Epithelial cell of esophagus (primary cell): ENCODE results near the gene TRNP1.

ENCODE experiments used
- DNase-seq: peaks from one replicate; pipeline ENCODE4 v3.0.0; 2010; ENCODE audit warnings: low read depth
- H3K4me3 ChIP-seq: 2 replicates; pipeline ENCODE4 v1.5.1; 2011; ENCODE audit warnings: mild to moderate bottlenecking, low read length, control low read depth
- TF ChIP-seq, protein P1 (sequence below): IDR thresholded peaks from 2 replicates; pipeline ENCODE4 v1.5.1; 2011; ENCODE audit warnings: low read depth, mild to moderate bottlenecking, low read length, control low read depth, inconsistent platforms; ENCODE audit not compliant: insufficient read depth; ENCODE audit errors: missing control alignments

Gene TRNP1

DNA sequence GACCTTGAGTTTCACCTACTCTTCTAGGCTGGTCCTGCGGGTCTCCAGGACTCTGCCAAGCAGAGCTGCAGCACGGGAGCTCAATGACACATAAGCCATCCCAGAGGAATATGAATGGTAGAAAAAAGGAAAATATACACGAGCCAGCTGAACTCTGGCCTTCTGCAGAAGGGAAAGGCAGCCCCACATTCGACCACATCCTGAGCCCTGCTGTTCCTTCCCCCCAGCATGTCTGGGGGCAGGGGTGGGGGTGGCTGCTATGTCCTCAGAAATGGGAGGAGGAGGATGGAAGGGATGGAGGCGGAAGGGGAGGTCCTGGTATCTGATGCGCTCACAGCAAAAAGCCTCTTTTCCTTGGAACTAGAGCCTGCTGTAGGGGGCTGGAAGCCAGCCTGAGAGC, 21.1 kb upstream of the TRNP1 start:
- no peak for DNase-seq
- TF ChIP-seq, protein P1, sequence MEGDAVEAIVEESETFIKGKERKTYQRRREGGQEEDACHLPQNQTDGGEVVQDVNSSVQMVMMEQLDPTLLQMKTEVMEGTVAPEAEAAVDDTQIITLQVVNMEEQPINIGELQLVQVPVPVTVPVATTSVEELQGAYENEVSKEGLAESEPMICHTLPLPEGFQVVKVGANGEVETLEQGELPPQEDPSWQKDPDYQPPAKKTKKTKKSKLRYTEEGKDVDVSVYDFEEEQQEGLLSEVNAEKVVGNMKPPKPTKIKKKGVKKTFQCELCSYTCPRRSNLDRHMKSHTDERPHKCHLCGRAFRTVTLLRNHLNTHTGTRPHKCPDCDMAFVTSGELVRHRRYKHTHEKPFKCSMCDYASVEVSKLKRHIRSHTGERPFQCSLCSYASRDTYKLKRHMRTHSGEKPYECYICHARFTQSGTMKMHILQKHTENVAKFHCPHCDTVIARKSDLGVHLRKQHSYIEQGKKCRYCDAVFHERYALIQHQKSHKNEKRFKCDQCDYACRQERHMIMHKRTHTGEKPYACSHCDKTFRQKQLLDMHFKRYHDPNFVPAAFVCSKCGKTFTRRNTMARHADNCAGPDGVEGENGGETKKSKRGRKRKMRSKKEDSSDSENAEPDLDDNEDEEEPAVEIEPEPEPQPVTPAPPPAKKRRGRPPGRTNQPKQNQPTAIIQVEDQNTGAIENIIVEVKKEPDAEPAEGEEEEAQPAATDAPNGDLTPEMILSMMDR = no peak
- H3K4me3 ChIP-seq = no peak overlapping the region

DNA sequence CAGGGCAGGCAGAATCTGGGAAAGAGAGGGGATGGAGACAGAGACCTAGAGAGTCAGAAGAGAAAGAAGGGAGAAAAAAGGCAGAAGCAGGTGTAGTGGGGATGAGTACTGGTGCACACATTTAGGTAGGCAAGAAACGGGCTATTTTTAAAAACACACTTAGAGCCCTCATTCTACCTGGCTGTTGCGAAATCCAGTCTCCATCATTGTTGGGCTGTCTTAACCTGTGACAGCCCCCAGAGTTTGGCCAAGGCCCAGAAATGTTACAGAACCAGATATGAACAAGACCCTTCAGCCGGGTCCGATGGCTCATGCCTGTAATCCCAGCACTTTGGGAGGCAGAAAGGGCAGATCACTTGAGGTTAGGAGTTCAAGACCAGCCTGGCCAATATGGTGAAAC, 20.7 kb upstream of the TRNP1 start:
- DNase-seq = no peak
- TF ChIP-seq, protein P1 = no peak
- no peak overlapping the region for H3K4me3 ChIP-seq

DNA sequence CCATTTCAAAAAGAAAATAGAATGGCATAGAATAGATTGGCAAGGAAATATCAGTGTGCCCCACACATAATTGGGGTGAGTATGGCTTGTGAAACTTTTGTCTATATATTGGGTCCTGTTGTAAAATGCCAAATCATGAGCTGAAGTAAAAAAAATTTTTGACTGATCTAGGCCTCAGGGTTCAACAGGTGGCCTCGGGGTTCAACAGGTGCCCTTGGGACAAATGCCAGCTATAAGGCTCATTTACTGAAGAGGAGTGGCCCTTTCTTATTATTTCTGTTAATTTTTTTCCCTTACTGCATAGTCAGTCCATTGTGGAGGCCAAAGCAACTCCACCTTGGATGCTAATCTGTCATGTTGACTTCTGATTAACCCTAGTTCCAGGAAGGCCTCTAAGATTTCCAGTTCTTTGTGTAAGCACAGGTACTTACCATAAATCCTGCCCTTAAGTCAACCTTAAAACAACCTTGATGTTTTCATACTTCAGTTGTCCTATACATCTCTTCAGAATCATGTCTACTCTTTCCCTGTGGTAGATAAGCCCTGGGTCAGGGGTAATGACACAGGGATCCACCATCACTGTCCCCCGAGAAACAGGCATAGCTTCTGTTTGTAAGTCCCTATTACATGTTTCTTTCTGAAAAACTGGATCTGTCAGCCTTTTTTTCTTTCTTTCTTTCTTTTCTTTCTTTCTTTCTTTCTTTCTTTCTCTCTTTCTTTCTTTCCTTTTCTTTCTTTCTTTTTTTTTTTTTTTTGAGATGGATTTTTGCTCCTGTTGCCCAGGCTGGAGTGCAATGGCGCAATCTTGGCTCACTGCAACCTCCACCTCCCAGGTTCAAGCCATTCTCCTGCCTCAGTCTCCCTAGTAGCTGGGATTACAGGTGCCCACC, 16.6 kb upstream of the TRNP1 start:
- DNase-seq = no peak
- TF ChIP-seq, protein P1 = no peak
- no peak overlapping the region for H3K4me3 ChIP-seq

DNA sequence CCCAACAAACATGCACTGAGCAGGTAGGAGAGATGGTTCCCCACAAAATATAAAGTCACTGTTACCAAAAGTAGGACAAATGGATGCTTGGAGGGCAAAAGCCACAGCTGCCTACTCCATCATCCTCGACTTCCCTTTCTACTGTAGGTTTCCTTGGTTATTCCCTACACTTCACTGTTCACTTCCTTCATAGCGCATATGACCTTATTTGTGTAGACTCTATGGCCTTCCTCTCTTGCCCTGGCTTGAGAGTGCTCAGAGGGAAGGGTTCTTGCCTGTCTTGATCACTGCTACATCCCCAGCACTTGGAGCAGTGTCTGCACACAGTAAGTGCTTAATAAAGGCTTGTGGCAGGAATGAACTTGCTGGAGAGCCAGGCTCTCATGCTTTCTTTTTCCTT, 14.6 kb upstream of the TRNP1 start:
- no peak for DNase-seq
- TF ChIP-seq, protein P1 = no peak

DNA sequence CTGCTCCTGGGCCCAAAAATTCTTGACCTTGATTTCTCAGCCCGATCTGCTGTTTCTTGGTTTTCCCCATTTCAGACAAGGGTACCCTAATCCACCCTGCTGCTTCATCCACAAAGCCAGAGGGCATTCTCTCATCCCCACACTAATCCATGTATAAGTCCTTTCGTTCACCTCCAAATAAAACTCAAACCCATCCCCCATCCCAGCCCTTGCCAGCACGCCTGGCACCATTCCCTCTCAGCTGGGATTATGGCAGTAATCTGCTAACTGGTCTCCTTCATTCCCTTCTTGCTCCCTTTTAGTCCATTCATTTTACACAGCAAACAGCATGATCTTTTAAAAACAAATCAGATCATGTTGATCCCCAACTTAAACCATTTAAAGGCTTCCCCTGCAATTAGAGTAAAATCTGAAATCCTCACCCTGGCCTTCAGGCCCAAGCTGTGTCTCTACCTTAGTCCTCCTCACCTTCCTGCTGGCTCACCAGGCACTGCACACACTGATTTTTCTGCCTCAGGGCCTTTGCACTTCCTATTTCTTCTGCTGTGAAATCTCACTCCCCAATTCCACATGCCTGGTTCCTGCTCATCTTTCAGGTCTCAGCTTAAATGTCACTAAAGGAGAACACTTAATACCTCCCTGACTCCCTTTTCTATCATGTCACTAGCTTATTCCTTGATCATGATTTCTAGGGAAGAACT, 12.2 kb upstream of the TRNP1 start:
- no peak for DNase-seq
- TF ChIP-seq, protein P1 = no peak
- no peak overlapping the region for H3K4me3 ChIP-seq

More for the DNA sequence above, 14.6 kb upstream of the TRNP1 start:
- H3K4me3 ChIP-seq = no peak overlapping the region

DNA sequence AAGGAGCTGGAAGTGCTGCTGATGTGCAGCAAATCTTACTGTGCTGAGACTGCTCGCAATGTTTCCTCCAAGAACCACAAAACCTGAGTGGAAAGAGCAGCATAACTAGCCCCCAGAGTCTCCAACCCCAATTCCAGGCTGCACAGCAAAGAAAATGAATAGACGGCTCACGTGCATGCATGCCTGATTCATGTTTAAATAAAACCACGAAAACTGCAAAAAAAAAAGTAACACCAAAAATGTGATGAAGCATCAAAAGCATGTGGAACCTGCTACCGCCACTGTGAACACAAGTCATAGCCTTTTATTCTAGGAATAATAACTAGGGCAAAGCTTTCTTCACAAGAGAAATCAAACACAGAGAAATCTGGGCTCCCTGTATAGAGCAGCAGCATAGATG, 9.6 kb upstream of the TRNP1 start:
- no peak for DNase-seq
- H3K4me3 ChIP-seq = no peak overlapping the region
- TF ChIP-seq, protein P1 = no peak
